ENCODE results near the gene TMEM229A. TPM values are rescaled to one million over a fixed set of nuclear protein-coding genes. Genes with fewer than 3 reads are reported as not detected.
"Not testable (repeated sequence)": the region's sequence is repeated elsewhere in the genome, so short reads cannot be mapped to it uniquely, and the experiment has no call there.

Gene TMEM229A
- total and polyA plus RNA-seq, 7 donors = 0.03 to 0.71 TPM; not detected in 5

DNA sequence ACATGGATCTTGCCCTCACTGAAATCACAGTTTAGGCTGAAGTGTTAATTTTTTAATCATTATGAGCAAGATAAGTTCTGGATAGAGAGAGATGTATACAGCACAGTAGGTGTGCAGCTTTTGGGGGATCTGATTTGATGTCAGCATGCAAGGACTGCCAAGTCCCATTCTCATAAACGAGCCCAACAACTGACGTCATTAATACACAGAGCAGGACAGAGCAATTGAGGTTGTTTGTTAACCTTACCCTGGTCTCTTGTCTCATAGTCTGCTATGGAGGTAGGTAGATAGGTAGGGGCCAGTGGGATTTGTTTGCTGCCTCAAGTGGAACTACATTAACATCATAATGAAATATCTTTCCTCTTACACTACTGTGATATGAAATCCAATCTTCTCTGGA lies 8.6 kb upstream of the TMEM229A start:
- WGBS, 2 donors = 28 to 75% methylated on average over 2 of the region's 2 CpGs
- intact Hi-C loops (cut with DNase I) = no loop called here
- Histone ChIP-seq H3K4me1 (no peaks in the 10 kb centered on the region), H3K27ac (no peak overlapping the region), H3K36me3 (no peaks in the 10 kb centered on the region), H3K4me3 (no peak overlapping the region), H3K9me3 (no peaks in the 10 kb centered on the region), H3K27me3 (no peaks in the 10 kb centered on the region)
- TF ChIP-seq POLR2A (IDR thresholded peaks at IDR 0.05) (no peak), POLR2AphosphoS5 (IDR thresholded peaks at IDR 0.05) (no peak), EP300 (IDR thresholded peaks at IDR 0.05) (no peak)
- TF ChIP-seq, protein P1, sequence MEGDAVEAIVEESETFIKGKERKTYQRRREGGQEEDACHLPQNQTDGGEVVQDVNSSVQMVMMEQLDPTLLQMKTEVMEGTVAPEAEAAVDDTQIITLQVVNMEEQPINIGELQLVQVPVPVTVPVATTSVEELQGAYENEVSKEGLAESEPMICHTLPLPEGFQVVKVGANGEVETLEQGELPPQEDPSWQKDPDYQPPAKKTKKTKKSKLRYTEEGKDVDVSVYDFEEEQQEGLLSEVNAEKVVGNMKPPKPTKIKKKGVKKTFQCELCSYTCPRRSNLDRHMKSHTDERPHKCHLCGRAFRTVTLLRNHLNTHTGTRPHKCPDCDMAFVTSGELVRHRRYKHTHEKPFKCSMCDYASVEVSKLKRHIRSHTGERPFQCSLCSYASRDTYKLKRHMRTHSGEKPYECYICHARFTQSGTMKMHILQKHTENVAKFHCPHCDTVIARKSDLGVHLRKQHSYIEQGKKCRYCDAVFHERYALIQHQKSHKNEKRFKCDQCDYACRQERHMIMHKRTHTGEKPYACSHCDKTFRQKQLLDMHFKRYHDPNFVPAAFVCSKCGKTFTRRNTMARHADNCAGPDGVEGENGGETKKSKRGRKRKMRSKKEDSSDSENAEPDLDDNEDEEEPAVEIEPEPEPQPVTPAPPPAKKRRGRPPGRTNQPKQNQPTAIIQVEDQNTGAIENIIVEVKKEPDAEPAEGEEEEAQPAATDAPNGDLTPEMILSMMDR (IDR thresholded peaks at IDR 0.05) = no peak
- no peak for DNase-seq

DNA sequence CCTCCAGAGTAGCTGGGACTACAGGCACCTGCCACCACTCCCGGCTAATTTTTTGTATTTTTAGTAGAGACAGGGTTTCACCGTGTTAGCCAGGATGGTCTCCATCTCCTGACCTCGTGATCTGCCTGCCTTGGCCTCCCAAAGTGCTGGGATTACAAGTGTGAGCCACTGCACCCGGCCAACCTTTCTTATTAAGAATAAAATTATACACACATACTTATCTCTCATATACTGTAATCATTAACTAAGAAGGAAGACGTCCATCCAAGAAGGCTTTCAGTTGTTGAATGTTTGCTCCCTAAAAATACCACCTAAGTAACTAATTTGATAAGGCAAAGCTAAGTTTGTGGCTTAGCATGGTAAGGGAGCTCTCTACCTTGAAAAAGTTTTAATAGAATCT lies 5.0 kb upstream of the TMEM229A start:
- H3K9me3 ChIP-seq; H3K27me3 ChIP-seq; intact Hi-C loops (cut with DNase I); H3K4me3 ChIP-seq; H3K36me3 ChIP-seq; H3K4me1 ChIP-seq; H3K27ac ChIP-seq; DNase-seq: not testable (repeated sequence)
- WGBS, 2 donors = 21 to 55% methylated on average over 5 of the region's 5 CpGs

DNA sequence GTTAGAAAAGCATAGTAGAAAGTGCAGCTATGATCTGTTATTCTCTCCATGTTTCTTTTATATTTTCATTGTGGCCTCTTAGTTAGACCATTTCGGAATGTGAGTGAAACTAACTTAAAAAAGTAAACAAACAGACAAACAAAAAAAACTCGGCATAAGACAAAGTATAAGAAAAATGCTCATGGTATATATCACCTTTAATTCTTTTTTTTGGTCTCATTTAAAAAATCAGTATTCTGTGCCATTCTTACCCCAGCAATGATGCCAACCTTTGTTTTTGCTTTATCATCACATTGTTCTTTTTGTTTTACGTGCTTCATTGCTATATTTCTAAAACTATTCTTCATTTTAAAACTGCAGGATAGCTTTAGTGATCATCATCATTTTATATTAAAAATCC lies 2.8 kb upstream of the TMEM229A start:
- no peaks in the 10 kb centered on the region for H3K9me3 ChIP-seq
- DNase-seq = no peak
- TF ChIP-seq POLR2AphosphoS5 (IDR thresholded peaks at IDR 0.05) = no peak
- no peak for TF ChIP-seq POLR2A (IDR thresholded peaks at IDR 0.05)
- no peak for TF ChIP-seq EP300 (IDR thresholded peaks at IDR 0.05)
- TF ChIP-seq, protein P1 (IDR thresholded peaks at IDR 0.05) = no peak
- intact Hi-C loops (cut with DNase I) = no loop called here
- H3K36me3 ChIP-seq = no peaks in the 10 kb centered on the region
- 88 to 91% methylated on average over 3 of the region's 3 CpGs for WGBS, 2 donors
- H3K4me3 ChIP-seq = no peak overlapping the region
- no peak overlapping the region for H3K27ac ChIP-seq
- H3K4me1 ChIP-seq = peaks cover 2 to 22% (median 19%) of the 10 kb centered on the region in 4 donors
- H3K27me3 ChIP-seq = peaks cover 9 to 29% (median 20%) of the 10 kb centered on the region in 3 donors

DNA sequence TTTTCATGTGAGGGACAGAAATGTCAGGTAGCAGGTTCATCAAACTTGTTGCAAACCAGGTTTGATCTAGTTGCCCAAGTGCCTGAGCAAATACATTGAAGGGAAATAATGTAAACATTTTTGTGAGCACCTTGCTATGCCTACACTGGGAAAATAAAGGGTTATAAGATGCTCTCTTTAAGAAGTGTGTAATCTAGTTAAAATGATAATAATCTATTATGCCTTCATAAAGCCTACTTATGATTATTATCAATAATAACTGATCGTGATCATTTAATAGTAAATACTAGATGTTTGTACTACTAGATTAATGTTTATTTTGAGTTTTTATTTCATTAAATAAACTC lies 1.9 kb upstream of the TMEM229A start:
- no peak for DNase-seq
- H3K27ac ChIP-seq = no peak overlapping the region
- H3K36me3 ChIP-seq = no peaks in the 10 kb centered on the region
- WGBS, 2 donors = 79 to 86% methylated on average over 1 of the region's 1 CpG
- intact Hi-C loops (cut with DNase I) = no loop called here
- no peak for TF ChIP-seq EP300 (IDR thresholded peaks at IDR 0.05)
- TF ChIP-seq, protein P1 (IDR thresholded peaks at IDR 0.05) = no peak
- H3K9me3 ChIP-seq = no peaks in the 10 kb centered on the region
- peaks cover 9 to 39% (median 27%) of the 10 kb centered on the region in 3 donors for H3K27me3 ChIP-seq
- H3K4me3 ChIP-seq = no peak overlapping the region
- H3K4me1 ChIP-seq = peaks cover 2 to 22% (median 19%) of the 10 kb centered on the region in 4 donors

DNA sequence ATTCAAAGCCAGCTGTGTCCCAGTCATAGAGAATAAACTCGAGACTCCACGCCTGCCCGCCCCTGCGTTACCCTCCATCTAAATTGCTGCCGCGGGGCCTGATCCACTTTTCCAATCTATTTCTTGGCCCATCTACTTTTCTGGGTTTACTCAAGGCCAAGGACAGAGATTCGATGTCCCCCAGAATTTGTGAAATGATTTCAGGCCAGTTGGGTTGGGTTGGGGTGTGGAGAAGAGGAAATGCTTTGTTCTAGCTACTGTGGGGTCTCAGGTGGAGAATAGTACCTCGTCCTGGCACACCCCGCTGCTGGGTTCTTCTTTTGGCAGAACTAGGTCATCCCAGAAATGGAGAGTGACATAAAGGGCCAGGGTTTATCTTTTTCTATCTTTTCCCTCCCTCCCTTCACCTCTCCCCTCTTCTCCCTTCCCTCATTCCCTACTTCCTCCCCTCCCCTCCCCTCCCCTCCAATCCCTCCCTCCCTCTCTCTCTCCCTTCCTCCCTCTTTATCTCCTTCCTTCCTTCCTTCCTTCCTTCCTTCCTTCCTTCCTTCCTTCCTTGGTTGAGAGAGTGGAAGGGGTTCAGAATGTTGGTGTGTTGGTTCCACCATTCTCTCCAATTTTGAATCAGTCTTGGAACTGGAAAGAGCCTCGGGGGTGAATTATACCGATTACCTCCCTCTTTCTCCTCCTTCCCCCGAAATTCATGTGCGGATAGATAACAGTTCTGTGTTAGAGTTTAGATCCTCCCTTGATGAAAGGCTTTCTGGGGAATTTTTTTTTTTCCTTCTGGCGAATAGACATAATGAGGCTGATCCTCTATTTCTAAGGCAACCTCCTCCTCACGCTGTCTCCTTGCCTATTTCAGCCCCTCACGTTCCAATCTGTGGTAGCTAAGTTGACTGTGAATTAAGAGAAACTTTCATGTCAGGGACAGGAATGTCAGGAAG lies 1.2 kb upstream of the TMEM229A start:
- intact Hi-C loops (cut with DNase I) = no loop called here
- DNase-seq = no peak
- Histone ChIP-seq H3K36me3 (no peaks in the 10 kb centered on the region), H3K4me1 (peaks cover 2 to 22% (median 19%) of the 10 kb centered on the region in 4 donors), H3K27me3 (peaks cover 9 to 45% (median 33%) of the 10 kb centered on the region in 3 donors), H3K4me3 (peak overlapping the region in 2 of 4 donors; percentile 50 to 52), H3K27ac (no peak overlapping the region), H3K9me3 (no peaks in the 10 kb centered on the region)
- TF ChIP-seq POLR2A (IDR thresholded peaks at IDR 0.05) = no peak
- no peak for TF ChIP-seq POLR2AphosphoS5 (IDR thresholded peaks at IDR 0.05)
- no peak for TF ChIP-seq EP300 (IDR thresholded peaks at IDR 0.05)
- TF ChIP-seq, protein P1 (IDR thresholded peaks at IDR 0.05) = no peak
- 43 to 52% methylated on average over 16 of the region's 16 CpGs for WGBS, 2 donors
